IMR-90 (cell line): ENCODE results near the gene GMPR. TPM values are rescaled to one million over a fixed set of nuclear protein-coding genes. Genes with fewer than 3 reads are reported as not detected.

Source experiments
- ATAC-seq: fragments of 200-7000 bp; cut with Tn5 transposase; 2 replicates; pipeline ENCODE4 v1.9.1; 2020; ENCODE audit warnings: low read depth, mild to moderate bottlenecking, moderate library complexity
- BruUV-seq: library from RNA; stranded (reverse); fragments of 400-500 nt; replicated peaks from 2 replicates; lab custom pipeline; 2021; lab: Mats Ljungman, UMichigan
- CTCF ChIA-PET: fragments of 300-600 bp; formaldehyde crosslinking; extraction: SDS; loops from one replicate; lab custom pipeline; 2021; ENCODE audit warnings: antibody characterized with exemption; lab: Yijun Ruan, JAX
- POLR2A ChIA-PET: fragments of 300-600 bp; sonication (Branson Sonifier 250); formaldehyde crosslinking; loops from one replicate; lab custom pipeline; 2022; ENCODE audit warnings: antibody characterized with exemption; ENCODE audit not compliant: unreplicated experiment; lab: Charles Lee
- DNase-seq: peaks from one replicate; pipeline ENCODE4 v3.0.0; 2013
- H2AFZ ChIP-seq: replicated peaks from 2 replicates; pipeline ENCODE3; 2013; ENCODE audit warnings: low read length, mild to moderate bottlenecking; ENCODE audit not compliant: poor library complexity
- H2AK5ac ChIP-seq: 2 replicates; pipeline ENCODE4 v1.6.1; 2013; ENCODE audit warnings: low read depth, low read length, inconsistent platforms
- H2AK9ac ChIP-seq: replicated peaks from 2 replicates; pipeline ENCODE3; 2013; ENCODE audit warnings: mild to moderate bottlenecking, low read depth, low read length, moderate library complexity; ENCODE audit not compliant: poor library complexity
- H2BK120ac ChIP-seq: 2 replicates; pipeline ENCODE4 v1.6.1; 2013; ENCODE audit warnings: low read depth, low read length, inconsistent platforms
- H2BK15ac ChIP-seq: 3 replicates; pipeline ENCODE4 v1.6.1; 2013; ENCODE audit warnings: low read depth, low read length, inconsistent platforms
- H2BK20ac ChIP-seq: 2 replicates; pipeline ENCODE4 v1.6.1; 2013; ENCODE audit warnings: low read depth, mild to moderate bottlenecking, inconsistent platforms, low read length, moderate library complexity
- H2BK5ac ChIP-seq: 2 replicates; pipeline ENCODE4 v1.6.1; 2013; ENCODE audit warnings: mild to moderate bottlenecking, low read depth, low read length, inconsistent platforms; ENCODE audit not compliant: poor library complexity, severe bottlenecking
- H3K14ac ChIP-seq: replicated peaks from 2 replicates; pipeline ENCODE4 v1.6.1; 2013; ENCODE audit warnings: low read depth, low read length, inconsistent platforms
- H3K18ac ChIP-seq: 2 replicates; pipeline ENCODE4 v1.6.1; 2013; ENCODE audit warnings: low read depth, low read length, control low read depth
- H3K23ac ChIP-seq: 2 replicates; pipeline ENCODE4 v1.6.1; 2013; ENCODE audit warnings: low read depth, low read length, inconsistent platforms
- H3K27ac ChIP-seq: 2 replicates; pipeline ENCODE4 v1.5.1; 2013; ENCODE audit warnings: mild to moderate bottlenecking, control low read depth, low read length; ENCODE audit not compliant: insufficient read depth
- H3K27me3 ChIP-seq: 2 replicates; pipeline ENCODE4 v1.6.1; 2013; ENCODE audit warnings: low read length; ENCODE audit not compliant: control insufficient read depth, insufficient read depth
- H3K36me3 ChIP-seq: 2 replicates; pipeline ENCODE4 v1.6.1; 2013; ENCODE audit warnings: low read length, mixed read lengths; ENCODE audit not compliant: control insufficient read depth, insufficient read depth
- H3K4ac ChIP-seq: 2 replicates; pipeline ENCODE4 v1.6.1; 2013; ENCODE audit warnings: low read depth, low read length, inconsistent platforms
- H3K4me1 ChIP-seq: 2 replicates; pipeline ENCODE4 v1.6.1; 2013; ENCODE audit warnings: low read length, mixed read lengths; ENCODE audit not compliant: control insufficient read depth, insufficient read depth
- H3K4me2 ChIP-seq: 2 replicates; pipeline ENCODE4 v1.6.1; 2013; ENCODE audit warnings: low read depth, mild to moderate bottlenecking, control low read depth, low read length, moderate library complexity
- H3K4me3 ChIP-seq: 2 replicates; pipeline ENCODE4 v1.5.1; 2013; ENCODE audit warnings: low read depth, mild to moderate bottlenecking, control low read depth, low read length, moderate library complexity; ENCODE audit not compliant: insufficient read depth
- H3K56ac ChIP-seq: 2 replicates; pipeline ENCODE4 v1.6.1; 2013; ENCODE audit warnings: low read length, inconsistent platforms; ENCODE audit not compliant: insufficient read depth; ENCODE audit errors: extremely low read depth
- H3K79me1 ChIP-seq, 2 experiments: 2 replicates each; pipeline ENCODE4 v1.6.1; 2013; ENCODE audit warnings: low read length in 2 of 2, inconsistent platforms in 1 of 2, low read depth in 1 of 2
- H3K9ac ChIP-seq: 2 replicates; pipeline ENCODE4 v1.6.1; 2013; ENCODE audit warnings: low read depth, low read length, control low read depth
- H3K9me1 ChIP-seq: 2 replicates; pipeline ENCODE4 v1.6.1; 2013; ENCODE audit warnings: low read length, inconsistent platforms; ENCODE audit not compliant: insufficient read depth
- H3K9me3 ChIP-seq: 2 replicates; pipeline ENCODE4 v1.6.1; 2013; ENCODE audit warnings: low read length; ENCODE audit not compliant: control insufficient read depth, insufficient read depth
- H4K20me1 ChIP-seq: 2 replicates; pipeline ENCODE4 v1.6.1; 2013; ENCODE audit warnings: low read length, inconsistent platforms; ENCODE audit not compliant: insufficient read depth
- H4K5ac ChIP-seq: 2 replicates; pipeline ENCODE4 v1.6.1; 2013; ENCODE audit warnings: mild to moderate bottlenecking, low read depth, low read length, control low read depth
- H4K8ac ChIP-seq, 2 experiments: 2 replicates each; pipeline ENCODE4 v1.6.1; 2013; ENCODE audit warnings: low read depth in 2 of 2, low read length in 2 of 2, control low read depth in 1 of 2, inconsistent platforms in 1 of 2
- H4K91ac ChIP-seq: 2 replicates; pipeline ENCODE4 v1.6.1; 2013; ENCODE audit warnings: low read depth, low read length, inconsistent platforms; ENCODE audit not compliant: insufficient read depth
- BHLHE40 ChIP-seq: fragments of 150-350 bp; IDR thresholded peaks from 2 replicates; pipeline ENCODE4 v1.6.1; 2016; ENCODE audit warnings: mild to moderate bottlenecking, low read depth, low read length
- CEBPB ChIP-seq: IDR thresholded peaks from 2 replicates; pipeline ENCODE4 v1.6.1; 2012; ENCODE audit warnings: low read depth, low read length, improper control_type of control experiment
- CHD1 ChIP-seq: IDR thresholded peaks from 2 replicates; pipeline ENCODE4 v1.6.1; 2012; ENCODE audit warnings: low read depth, low read length, improper control_type of control experiment
- FOS ChIP-seq: fragments of 150-350 bp; IDR thresholded peaks from 2 replicates; pipeline ENCODE4 v1.6.1; 2016; ENCODE audit warnings: low read depth, low read length
- MAFK ChIP-seq: IDR thresholded peaks from 2 replicates; pipeline ENCODE4 v1.6.1; 2012; ENCODE audit warnings: low read depth, low read length, improper control_type of control experiment
- MAZ ChIP-seq: IDR thresholded peaks from 2 replicates; pipeline ENCODE4 v1.6.1; 2012; ENCODE audit warnings: low read depth, mild to moderate bottlenecking, low read length, improper control_type of control experiment, moderate library complexity, borderline replicate concordance
- MXI1 ChIP-seq: IDR thresholded peaks from 2 replicates; pipeline ENCODE4 v1.6.1; 2012; ENCODE audit warnings: low read depth, mild to moderate bottlenecking, low read length, moderate library complexity, borderline replicate concordance
- NFE2L2 ChIP-seq: fragments of 150-350 bp; IDR thresholded peaks from 2 replicates; pipeline ENCODE4 v1.6.1; 2016; ENCODE audit warnings: low read depth, mild to moderate bottlenecking, low read length
- POLR2A ChIP-seq: IDR thresholded peaks from 2 replicates; pipeline ENCODE4 v1.6.1; 2012; ENCODE audit warnings: mild to moderate bottlenecking, low read depth, low read length
- RAD21 ChIP-seq: IDR thresholded peaks from 2 replicates; pipeline ENCODE4 v1.6.1; 2012; ENCODE audit warnings: low read length, improper control_type of control experiment
- RCOR1 ChIP-seq: IDR thresholded peaks from 2 replicates; pipeline ENCODE4 v1.6.1; 2012; ENCODE audit warnings: mild to moderate bottlenecking, low read length, improper control_type of control experiment; ENCODE audit not compliant: insufficient replicate concordance
- RFX5 ChIP-seq: IDR thresholded peaks from 2 replicates; pipeline ENCODE4 v1.8.0; 2012; ENCODE audit warnings: low read depth, mild to moderate bottlenecking, low read length, moderate library complexity
- SMC3 ChIP-seq: fragments of 150-350 bp; IDR thresholded peaks from 2 replicates; pipeline ENCODE4 v1.6.1; 2016; ENCODE audit warnings: low read depth, mild to moderate bottlenecking, antibody characterized with exemption, low read length, moderate library complexity
- WGBS, 2 experiments: methylation state at CpG; one replicate each; pipeline versions ENCODE4 v1.1.5 to v1.1.7; 2013; ENCODE audit warnings: missing lambda C conversion rate in 2 of 2; ENCODE audit not compliant: insufficient read length in 1 of 2; ENCODE audit errors: extremely low coverage in 2 of 2; 5-methylcytosine and 5-hydroxymethylcytosine counted together
- dilution Hi-C: fragments of 300-500 bp; cut with HindIII; formaldehyde crosslinking; loops from one replicate; pipeline ENCODE4 v1.14.3; 2018; ENCODE audit warnings: low sequenced_read_pairs; ENCODE audit not compliant: unreplicated experiment
- in situ Hi-C: fragments of 300-500 bp; cut with MboI; formaldehyde crosslinking; loops from 3 replicates; pipeline ENCODE4 v1.14.3; 2019; ENCODE audit warnings: low sequenced_read_pairs, inconsistent platforms, mixed read lengths
- intact Hi-C: fragments of 100-400 bp; cut with micrococcal nuclease; formaldehyde crosslinking; loops from 2 replicates; pipeline ENCODE4 v1.10.0; 2022
- polyA plus RNA-seq, 3 experiments: library from polyadenylated mRNA; depleted of rRNA; stranded (reverse); fragments of >200 nt; gene quantifications; 2 replicates each; pipeline ENCODE4 v1.2.3, GENCODE V29; 2012; ENCODE audit warnings: low replicate concordance in 1 of 3
- total RNA-seq: library from RNA; depleted of rRNA; stranded (reverse); fragments of >200 nt; gene quantifications from 2 replicates; pipeline ENCODE4 v1.2.3, GENCODE V29; 2012
- TF ChIP-seq, protein P1 (sequence below): fragments of 150-350 bp; IDR thresholded peaks from 2 replicates; pipeline ENCODE4 v1.6.1; 2017; ENCODE audit warnings: mild to moderate bottlenecking, antibody characterized with exemption, low read length, low read depth
- TF ChIP-seq, protein P2 (sequence below): fragments of 150-350 bp; IDR thresholded peaks from 2 replicates; pipeline ENCODE4 v1.6.1; 2016; ENCODE audit warnings: low read depth, mild to moderate bottlenecking, low read length, moderate library complexity, borderline replicate concordance
- TF ChIP-seq, protein P3 (sequence below): conservative IDR thresholded peaks from 2 replicates; pipeline ENCODE4 v1.5.1; 2012; ENCODE audit warnings: mild to moderate bottlenecking, low read depth, low read length, improper control_type of control experiment

The GMPR gene
- total and polyA plus RNA-seq, 2 of the 4 experiments (the other 2 are of a cell fraction) = 6.3 to 8.6 TPM

DNA sequence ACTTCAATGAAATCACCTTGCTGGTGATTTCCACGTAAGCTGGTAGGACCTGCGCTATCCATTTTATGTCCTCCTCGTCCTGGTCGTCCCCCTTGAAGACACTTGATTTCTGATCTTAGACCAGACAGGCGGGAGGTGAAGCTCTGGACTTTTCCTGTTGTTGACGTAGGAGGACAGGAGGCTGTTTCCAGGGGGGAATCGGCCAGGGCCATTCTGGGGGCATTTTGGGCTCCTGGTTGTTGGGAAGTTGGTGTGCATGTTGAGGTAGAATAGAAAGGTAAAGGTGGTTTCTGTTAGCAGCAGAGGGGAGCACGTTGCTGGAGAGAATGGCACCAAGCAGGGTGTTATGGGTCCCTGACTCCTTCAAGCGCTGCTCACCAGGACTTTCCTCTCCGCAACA is 56.0 kb downstream of the GMPR start:
- intact Hi-C loops (no loop called here), in situ Hi-C loops (no loop called here), dilution Hi-C loops (no loop called here)
- no peak overlapping the region for H3K56ac ChIP-seq
- no peak overlapping the region for H4K8ac ChIP-seq
- H2BK120ac ChIP-seq = no peak overlapping the region
- no peak overlapping the region for H2BK20ac ChIP-seq
- H2AFZ ChIP-seq = no peak overlapping the region
- CTCF ChIA-PET = no interaction called here
- H3K4ac ChIP-seq = no peak overlapping the region
- H3K4me3 ChIP-seq = no peak overlapping the region
- H2BK15ac ChIP-seq = no peak overlapping the region
- no peak overlapping the region for H3K4me2 ChIP-seq
- no peak overlapping the region for H3K9ac ChIP-seq
- POLR2A ChIA-PET = no interaction called here
- H3K4me1 ChIP-seq = no peaks in the 10 kb centered on the region
- peak overlapping the region; percentile 42 for H2AK9ac ChIP-seq
- 84% methylated on average over 6 of the region's 10 CpGs; no CpG with 5 or more reads in 1 of the 2 experiments for whole genome bisulfite sequencing, 2 experiments
- ATAC-seq (no peak), DNase-seq (no peak)
- no TSS peak for BruUV-seq
- H3K27ac ChIP-seq = no peak overlapping the region
- no peak overlapping the region for H3K14ac ChIP-seq
- H4K91ac ChIP-seq = no peak overlapping the region
- H3K23ac ChIP-seq = no peak overlapping the region
- no peak overlapping the region for H4K5ac ChIP-seq
- no peak overlapping the region for H3K18ac ChIP-seq
- no peaks in the 10 kb centered on the region for H4K20me1 ChIP-seq
- no peaks in the 10 kb centered on the region for H3K79me1 ChIP-seq
- H3K27me3 ChIP-seq = no peaks in the 10 kb centered on the region
- H3K9me1 ChIP-seq = no peaks in the 10 kb centered on the region; the same call in 1 of the 2 replicates
- 0 out of 2 replicates have a peak, but pooled peaks cover 1% of the 10 kb centered on the region for H3K36me3 ChIP-seq
- H3K9me3 ChIP-seq = no peaks in the 10 kb centered on the region
- no peak overlapping the region for H2AK5ac ChIP-seq
- no peak overlapping the region for H2BK5ac ChIP-seq
- TF ChIP-seq FOS = no peak
- TF ChIP-seq, protein P1, sequence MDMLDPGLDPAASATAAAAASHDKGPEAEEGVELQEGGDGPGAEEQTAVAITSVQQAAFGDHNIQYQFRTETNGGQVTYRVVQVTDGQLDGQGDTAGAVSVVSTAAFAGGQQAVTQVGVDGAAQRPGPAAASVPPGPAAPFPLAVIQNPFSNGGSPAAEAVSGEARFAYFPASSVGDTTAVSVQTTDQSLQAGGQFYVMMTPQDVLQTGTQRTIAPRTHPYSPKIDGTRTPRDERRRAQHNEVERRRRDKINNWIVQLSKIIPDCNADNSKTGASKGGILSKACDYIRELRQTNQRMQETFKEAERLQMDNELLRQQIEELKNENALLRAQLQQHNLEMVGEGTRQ = no peak
- TF ChIP-seq CHD1 = no peak
- TF ChIP-seq RAD21 = no peak
- TF ChIP-seq BHLHE40 = no peak
- no peak for TF ChIP-seq RCOR1
- no peak for TF ChIP-seq MXI1
- no peak for TF ChIP-seq SMC3
- no peak for TF ChIP-seq CEBPB
- TF ChIP-seq MAZ = no peak
- TF ChIP-seq MAFK = no peak
- TF ChIP-seq RFX5 = no peak
- TF ChIP-seq NFE2L2 = no peak
- TF ChIP-seq, protein P2, sequence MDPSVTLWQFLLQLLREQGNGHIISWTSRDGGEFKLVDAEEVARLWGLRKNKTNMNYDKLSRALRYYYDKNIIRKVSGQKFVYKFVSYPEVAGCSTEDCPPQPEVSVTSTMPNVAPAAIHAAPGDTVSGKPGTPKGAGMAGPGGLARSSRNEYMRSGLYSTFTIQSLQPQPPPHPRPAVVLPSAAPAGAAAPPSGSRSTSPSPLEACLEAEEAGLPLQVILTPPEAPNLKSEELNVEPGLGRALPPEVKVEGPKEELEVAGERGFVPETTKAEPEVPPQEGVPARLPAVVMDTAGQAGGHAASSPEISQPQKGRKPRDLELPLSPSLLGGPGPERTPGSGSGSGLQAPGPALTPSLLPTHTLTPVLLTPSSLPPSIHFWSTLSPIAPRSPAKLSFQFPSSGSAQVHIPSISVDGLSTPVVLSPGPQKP = no peak
- no peak for TF ChIP-seq POLR2A
- TF ChIP-seq, protein P3, sequence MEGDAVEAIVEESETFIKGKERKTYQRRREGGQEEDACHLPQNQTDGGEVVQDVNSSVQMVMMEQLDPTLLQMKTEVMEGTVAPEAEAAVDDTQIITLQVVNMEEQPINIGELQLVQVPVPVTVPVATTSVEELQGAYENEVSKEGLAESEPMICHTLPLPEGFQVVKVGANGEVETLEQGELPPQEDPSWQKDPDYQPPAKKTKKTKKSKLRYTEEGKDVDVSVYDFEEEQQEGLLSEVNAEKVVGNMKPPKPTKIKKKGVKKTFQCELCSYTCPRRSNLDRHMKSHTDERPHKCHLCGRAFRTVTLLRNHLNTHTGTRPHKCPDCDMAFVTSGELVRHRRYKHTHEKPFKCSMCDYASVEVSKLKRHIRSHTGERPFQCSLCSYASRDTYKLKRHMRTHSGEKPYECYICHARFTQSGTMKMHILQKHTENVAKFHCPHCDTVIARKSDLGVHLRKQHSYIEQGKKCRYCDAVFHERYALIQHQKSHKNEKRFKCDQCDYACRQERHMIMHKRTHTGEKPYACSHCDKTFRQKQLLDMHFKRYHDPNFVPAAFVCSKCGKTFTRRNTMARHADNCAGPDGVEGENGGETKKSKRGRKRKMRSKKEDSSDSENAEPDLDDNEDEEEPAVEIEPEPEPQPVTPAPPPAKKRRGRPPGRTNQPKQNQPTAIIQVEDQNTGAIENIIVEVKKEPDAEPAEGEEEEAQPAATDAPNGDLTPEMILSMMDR = no peak
